ENCODE results near the gene MAPKAP1. TPM values are rescaled to one million over a fixed set of nuclear protein-coding genes. Genes with fewer than 3 reads are reported as not detected.

The MAPKAP1 gene
- total RNA-seq, 4 donors from 2014 or later = 46.7 to 63.0 (median 57.9) TPM

DNA sequence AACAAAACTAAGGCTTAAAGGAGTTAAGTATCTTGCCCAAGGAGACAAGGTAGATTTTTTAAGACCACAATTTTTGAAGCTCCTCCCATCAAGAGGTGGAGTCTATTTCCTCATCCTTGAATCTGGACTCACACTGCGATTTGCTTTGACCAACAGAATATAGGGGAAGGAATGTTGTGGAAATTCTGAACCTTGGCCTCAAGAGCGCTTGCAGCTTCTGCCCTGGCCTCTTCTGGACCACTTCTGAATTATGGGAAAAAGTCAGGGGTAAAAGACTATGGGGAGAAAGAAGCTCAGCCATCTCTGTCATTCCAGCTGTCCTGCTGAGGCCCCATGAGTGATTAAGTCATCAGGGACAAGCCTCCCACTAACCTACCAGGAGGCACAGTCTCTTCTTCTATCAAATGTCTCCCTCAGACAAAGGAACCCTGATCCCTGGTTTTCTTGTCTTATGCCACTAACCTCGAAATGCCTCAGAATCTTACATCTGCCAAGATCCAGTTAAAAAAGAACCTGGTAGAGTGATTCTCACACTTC lies 25.9 kb downstream of the MAPKAP1 start:
- TF ChIP-seq POLR2A (IDR thresholded peaks at IDR 0.05) = no peak
- TF ChIP-seq, protein P1, sequence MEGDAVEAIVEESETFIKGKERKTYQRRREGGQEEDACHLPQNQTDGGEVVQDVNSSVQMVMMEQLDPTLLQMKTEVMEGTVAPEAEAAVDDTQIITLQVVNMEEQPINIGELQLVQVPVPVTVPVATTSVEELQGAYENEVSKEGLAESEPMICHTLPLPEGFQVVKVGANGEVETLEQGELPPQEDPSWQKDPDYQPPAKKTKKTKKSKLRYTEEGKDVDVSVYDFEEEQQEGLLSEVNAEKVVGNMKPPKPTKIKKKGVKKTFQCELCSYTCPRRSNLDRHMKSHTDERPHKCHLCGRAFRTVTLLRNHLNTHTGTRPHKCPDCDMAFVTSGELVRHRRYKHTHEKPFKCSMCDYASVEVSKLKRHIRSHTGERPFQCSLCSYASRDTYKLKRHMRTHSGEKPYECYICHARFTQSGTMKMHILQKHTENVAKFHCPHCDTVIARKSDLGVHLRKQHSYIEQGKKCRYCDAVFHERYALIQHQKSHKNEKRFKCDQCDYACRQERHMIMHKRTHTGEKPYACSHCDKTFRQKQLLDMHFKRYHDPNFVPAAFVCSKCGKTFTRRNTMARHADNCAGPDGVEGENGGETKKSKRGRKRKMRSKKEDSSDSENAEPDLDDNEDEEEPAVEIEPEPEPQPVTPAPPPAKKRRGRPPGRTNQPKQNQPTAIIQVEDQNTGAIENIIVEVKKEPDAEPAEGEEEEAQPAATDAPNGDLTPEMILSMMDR (IDR thresholded peaks at IDR 0.05) = no peak
- DNase-seq (ENCODE audit: low spot score in 2 of 2) = no peak
- intact Hi-C loops (cut with DNase I; ENCODE audit: low total_unique reads) = no loop called here
- WGBS, 2 donors = 92 to 93% methylated on average over 3 of the region's 3 CpGs
- no peak overlapping the region for H3K4me3 ChIP-seq (ENCODE audit: low read depth, poor library complexity, severe bottlenecking)

DNA sequence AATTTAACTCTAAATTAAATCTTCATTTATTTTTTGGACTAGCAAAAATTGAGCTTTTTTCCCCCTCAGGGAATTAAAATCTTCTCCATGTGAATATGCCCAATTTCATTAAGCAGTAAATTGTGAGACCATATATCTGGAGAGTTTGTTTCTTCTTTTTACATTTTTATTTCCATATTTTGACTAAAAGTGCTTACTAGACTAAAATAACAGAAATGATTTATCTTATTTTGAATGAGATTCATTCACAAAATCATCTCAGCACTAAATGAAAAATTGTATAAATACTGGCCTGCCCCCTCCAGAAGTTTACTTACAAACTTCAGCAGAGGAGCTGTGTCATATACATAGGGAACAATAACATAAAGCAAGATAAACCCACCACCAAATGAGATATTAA lies 26.6 kb downstream of the MAPKAP1 start:
- no peak for TF ChIP-seq POLR2A (IDR thresholded peaks at IDR 0.05)
- TF ChIP-seq, protein P1 (IDR thresholded peaks at IDR 0.05) = no peak
- intact Hi-C loops (cut with DNase I; ENCODE audit: low total_unique reads) = no loop called here
- no peak overlapping the region for H3K4me3 ChIP-seq (ENCODE audit: low read depth, poor library complexity, severe bottlenecking)
- DNase-seq (ENCODE audit: low spot score in 2 of 2) = no peak

DNA sequence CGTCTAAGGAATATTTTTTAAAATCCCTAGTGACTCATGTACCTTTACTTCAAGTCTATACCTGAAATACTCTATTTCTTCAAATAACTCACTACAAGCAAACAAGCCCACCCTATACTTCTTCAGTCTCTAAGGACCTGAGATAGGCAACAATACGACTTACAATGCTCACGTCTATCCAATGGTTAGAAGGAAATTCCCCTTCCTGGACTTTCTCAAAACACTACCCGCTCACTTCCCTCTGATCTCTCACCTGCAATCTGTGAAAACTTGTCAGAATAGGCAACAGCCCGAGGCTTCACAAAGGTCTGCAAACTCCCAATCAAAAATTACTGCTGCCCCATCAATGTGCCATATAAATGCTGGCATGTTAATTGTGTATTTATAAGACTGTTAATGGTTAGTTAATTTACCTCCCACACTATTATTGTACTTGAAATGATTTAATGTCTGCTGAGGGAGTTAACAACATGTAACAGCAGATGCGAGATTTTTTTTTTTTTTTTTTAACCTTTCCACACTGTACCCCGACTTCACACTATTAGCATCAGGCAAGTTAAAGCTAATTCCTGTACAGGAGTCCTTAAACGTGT lies 27.3 kb downstream of the MAPKAP1 start:
- intact Hi-C loops (cut with DNase I; ENCODE audit: low total_unique reads) = no loop called here
- no peak for DNase-seq (ENCODE audit: low spot score in 2 of 2)
- no peak overlapping the region for H3K4me3 ChIP-seq (ENCODE audit: low read depth, poor library complexity, severe bottlenecking)
- 41 to 50% methylated on average over 8 of the region's 8 CpGs for WGBS, 2 donors
- TF ChIP-seq, protein P1 (IDR thresholded peaks at IDR 0.05) = no peak
- no peak for TF ChIP-seq POLR2A (IDR thresholded peaks at IDR 0.05)

DNA sequence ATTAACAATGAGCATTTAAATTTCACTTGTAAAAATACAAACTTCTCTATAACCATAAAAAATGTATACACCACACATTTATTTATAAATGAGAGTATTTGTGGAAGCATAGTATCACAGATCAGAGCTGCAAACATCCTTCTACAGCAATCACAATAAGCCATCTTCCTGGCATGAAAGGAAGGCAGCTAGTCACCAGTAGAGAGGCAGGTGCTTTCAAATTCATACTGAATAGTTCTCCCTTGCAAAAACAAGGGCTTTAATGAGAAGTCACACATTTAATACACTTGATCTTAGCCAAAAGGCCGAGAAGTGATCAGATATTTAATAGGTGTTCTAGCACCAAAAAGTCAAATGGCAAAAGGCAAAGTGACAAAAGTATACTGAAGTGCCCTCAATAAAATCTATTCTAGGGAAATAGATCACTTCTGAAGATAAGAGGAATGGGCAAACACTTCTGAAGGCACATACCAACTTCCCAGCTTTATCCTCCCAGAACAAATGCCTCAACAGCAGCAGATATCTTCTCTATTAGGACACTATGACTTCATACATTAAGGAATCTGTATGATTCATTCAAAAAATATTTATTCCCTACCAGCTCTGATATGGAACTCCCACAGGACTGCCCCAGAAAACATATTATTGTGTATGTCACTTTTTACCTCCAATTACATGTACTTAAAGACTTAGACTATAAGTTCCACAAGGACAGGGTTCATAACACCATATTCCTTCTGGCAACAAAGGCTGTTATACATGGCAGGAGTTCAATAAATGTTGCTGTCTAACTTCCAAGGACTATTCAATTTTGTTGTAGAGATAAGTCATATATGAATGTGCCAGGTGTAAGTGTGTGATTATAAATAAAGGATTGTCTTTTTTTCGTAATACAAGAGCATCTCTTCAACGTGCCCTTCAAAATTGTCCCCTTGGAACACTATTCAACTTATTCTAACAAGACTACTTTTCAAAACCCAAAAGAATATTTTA lies 31.7 kb downstream of the MAPKAP1 start:
- DNase-seq (ENCODE audit: low spot score in 2 of 2) = no peak
- no peak overlapping the region for H3K4me3 ChIP-seq (ENCODE audit: low read depth, poor library complexity, severe bottlenecking)
- intact Hi-C loops (cut with DNase I; ENCODE audit: low total_unique reads) = no loop called here
- no peak for TF ChIP-seq POLR2A (IDR thresholded peaks at IDR 0.05)
- TF ChIP-seq, protein P1 (IDR thresholded peaks at IDR 0.05) = no peak
- WGBS, 2 donors = 72% methylated on average over 3 of the region's 3 CpGs

DNA sequence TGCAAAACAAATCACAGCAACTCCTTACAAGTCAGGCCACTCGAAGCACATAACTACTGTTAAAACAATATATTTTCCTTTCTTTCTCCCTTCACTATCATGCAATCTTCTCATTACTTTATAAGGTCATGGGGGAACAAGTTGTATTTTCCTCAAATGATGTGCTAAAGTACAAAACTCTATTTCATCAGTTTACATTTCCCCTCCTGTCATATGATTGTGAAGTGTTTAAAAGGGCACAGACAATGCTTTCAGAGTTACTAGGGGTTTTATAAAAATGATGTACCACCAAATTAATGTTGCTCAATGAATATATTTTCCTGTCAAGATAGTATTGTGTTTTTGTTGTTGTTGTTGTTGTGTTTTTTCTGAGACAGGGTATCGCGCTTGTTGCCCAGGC lies 34.1 kb downstream of the MAPKAP1 start:
- no peak for DNase-seq (ENCODE audit: low spot score in 2 of 2)
- H3K4me3 ChIP-seq (ENCODE audit: low read depth, poor library complexity, severe bottlenecking) = no peak overlapping the region
- 96 to 99% methylated on average over 3 of the region's 3 CpGs for WGBS, 2 donors
- no peak for TF ChIP-seq POLR2A (IDR thresholded peaks at IDR 0.05)
- TF ChIP-seq, protein P1 (IDR thresholded peaks at IDR 0.05) = no peak
- intact Hi-C loops (cut with DNase I; ENCODE audit: low total_unique reads) = no loop called here
